Stimulated activated CD8-positive, alpha-beta memory T cell treated with anti-CD3 and anti-CD28 coated beads, Interleukin-4, amount 100 ng/mL, for 1 hour (primary cell): Measurements from ENCODE around the gene GSC2.

ENCODE experiments used
- DNase-seq, 2 donors: peaks; one replicate each; pipeline ENCODE4 v3.0.0-alpha.2; 2020; ENCODE audit warnings: low read depth in 2 of 2, low spot score in 1 of 2

GSC2 gene

DNA sequence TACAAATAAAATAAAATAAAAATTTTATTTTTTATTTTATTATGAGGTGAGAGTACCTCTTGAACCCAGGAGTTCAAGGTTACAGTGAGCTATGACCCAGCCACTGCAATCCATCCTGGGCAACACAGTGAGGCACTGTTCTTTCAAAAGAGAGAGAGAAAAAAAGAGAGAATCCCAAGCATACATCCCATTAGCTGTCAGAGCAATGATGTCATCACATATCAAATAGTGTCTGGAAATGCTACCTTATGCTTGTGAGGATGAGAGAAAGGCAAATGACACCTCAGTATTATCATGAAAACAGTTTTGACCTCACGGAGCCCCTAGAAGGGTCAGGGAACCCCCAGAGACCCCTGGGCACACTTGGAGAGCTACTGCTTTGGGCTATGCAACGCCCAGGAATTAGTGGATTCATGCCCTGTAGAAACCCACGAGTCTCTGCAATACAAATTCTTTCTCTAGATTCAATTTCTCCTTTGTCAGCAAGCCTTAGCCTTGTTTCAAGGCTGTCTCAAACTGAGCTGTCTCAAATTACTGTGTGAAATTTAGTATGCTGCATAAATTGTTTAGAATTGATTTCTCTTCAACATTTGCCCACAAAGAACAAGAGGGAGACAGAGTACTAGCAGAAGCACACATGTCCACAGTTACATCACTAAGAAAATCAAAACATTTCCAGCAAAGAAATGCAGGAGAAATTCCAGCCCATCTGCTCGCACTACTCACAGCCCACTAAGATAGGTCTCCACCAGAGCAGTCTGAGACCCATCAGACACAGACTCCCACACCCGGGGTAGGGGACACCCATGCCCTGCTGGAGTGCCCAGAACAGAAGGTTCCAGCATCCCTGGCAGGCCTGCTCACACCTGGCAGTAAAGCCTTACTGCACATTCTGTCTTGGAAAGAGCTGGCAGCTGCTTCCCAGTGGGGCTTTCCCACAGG, 45.9 kb downstream of the GSC2 start:
- DNase-seq = no peak

DNA sequence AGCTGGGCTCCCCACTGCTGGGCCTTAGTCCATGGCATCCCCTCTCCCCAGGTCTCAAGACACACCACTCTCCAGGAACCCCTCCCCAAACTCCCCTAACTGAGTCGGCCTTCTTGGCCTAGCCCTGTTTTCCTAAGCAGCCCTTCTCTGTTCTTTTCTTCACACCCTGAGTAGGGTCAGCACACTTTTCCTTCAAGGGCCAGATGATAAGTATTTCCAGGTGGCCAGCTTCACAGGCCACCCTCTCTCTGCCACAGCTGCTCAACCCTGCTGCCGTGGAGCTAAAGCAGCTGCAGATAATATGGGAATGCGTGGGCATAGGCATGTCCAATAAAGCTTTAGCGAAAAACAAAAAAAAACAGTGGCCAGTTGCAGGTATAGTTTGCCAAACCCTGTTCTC, 51.9 kb downstream of the GSC2 start:
- no peak for DNase-seq

DNA sequence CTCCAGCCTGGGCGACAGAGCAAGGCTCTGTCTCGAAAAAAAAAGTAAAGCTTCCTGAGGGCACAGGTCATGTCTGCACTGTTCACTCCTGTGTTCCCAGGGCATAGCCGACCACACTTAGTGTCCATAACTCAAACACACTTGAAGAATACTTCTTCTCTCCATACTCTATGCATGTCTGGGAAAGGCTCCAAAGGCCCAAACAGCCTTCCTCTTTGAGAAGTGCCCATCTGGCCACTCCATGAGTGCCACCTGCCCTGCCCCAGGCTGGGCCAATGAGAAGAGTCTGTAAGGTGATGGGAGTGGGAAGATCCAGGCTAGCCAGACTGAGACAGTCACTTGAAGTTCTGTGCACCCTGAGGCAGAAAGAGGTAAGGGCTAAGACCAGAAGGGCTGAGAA, 52.6 kb downstream of the GSC2 start:
- DNase-seq = no peak
